AG04449 (cell line): Measurements from ENCODE around the gene ABCB11.

Source experiments
- CTCF ChIA-PET: fragments of 350-600 bp; formaldehyde crosslinking; extraction: SDS; loops from one replicate; lab custom pipeline; 2021; ENCODE audit warnings: antibody characterized with exemption; lab: Yijun Ruan, JAX
- POLR2A ChIA-PET: fragments of 400-600, 350-600 bp; formaldehyde crosslinking; extraction: SDS; loops from one replicate; lab custom pipeline; 2020; ENCODE audit warnings: antibody characterized with exemption, inconsistent platforms; lab: Yijun Ruan, JAX
- DNase-seq: peaks from one replicate; pipeline ENCODE4 v3.0.0-alpha.2; 2010; ENCODE audit warnings: low read depth, low spot score
- H3K4me3 ChIP-seq: 2 replicates; pipeline ENCODE4 v1.5.1; 2011; ENCODE audit warnings: low read depth, mild to moderate bottlenecking, control low read depth, low read length
- TF ChIP-seq, protein P1 (sequence below): IDR thresholded peaks from one replicate; pipeline ENCODE4 v1.5.1; 2011; ENCODE audit warnings: mild to moderate bottlenecking, moderate library complexity, low read length, control low read depth, inconsistent platforms; ENCODE audit not compliant: insufficient read depth; ENCODE audit errors: missing control alignments

The ABCB11 gene

DNA sequence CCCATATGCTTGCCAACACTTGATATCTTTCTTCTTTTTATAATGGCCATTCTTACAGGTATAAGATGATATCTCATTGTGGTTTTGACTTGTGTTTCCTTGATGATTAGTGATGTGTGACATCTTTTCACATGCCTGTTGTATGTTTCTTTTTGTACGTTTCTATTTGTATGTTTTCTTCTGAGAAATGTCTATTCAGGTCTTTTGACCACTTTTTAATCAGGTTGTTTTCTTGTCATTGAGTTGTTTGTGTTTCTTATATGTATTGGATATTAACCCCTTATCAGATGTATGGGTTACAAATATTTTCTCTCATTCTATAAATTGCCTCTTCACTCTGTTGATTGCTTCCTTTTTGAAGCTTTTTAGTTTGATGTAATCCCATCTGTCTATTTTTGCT is 42.4 kb downstream of the ABCB11 start:
- no peak overlapping the region for H3K4me3 ChIP-seq
- no peak for DNase-seq
- POLR2A ChIA-PET, result no interaction called here
- TF ChIP-seq, protein P1, sequence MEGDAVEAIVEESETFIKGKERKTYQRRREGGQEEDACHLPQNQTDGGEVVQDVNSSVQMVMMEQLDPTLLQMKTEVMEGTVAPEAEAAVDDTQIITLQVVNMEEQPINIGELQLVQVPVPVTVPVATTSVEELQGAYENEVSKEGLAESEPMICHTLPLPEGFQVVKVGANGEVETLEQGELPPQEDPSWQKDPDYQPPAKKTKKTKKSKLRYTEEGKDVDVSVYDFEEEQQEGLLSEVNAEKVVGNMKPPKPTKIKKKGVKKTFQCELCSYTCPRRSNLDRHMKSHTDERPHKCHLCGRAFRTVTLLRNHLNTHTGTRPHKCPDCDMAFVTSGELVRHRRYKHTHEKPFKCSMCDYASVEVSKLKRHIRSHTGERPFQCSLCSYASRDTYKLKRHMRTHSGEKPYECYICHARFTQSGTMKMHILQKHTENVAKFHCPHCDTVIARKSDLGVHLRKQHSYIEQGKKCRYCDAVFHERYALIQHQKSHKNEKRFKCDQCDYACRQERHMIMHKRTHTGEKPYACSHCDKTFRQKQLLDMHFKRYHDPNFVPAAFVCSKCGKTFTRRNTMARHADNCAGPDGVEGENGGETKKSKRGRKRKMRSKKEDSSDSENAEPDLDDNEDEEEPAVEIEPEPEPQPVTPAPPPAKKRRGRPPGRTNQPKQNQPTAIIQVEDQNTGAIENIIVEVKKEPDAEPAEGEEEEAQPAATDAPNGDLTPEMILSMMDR, result no peak
- CTCF ChIA-PET, result no interaction called here

DNA sequence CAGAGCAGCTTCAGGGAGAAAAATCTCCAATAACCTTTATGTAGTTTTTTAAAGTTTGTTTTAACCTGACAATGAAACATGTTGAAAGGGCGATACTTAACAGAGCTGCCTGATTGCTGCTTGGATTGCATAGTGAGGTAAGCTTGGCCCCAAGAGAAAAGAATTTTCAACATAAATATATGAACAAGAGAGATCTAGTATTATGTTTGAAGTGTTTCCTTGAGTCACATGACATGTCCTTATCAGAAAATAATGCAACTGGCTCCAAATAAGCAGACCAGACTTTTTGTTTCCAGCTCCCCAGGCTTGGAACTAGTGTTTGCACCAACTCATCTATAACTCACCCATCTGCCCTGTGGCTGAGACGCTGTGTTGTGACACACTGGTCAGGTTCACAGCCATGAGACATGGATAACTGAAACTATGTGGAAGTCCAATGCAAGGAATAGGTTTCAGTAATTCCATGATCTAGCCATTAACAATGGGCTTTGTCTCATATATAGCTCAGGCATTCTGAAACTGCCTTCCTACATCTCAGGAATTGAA is 44.7 kb downstream of the ABCB11 start:
- TF ChIP-seq, protein P1, result no peak
- ChIA-PET POLR2A (no interaction called here), CTCF (no interaction called here)
- H3K4me3 ChIP-seq, result no peak overlapping the region
- no peak for DNase-seq

DNA sequence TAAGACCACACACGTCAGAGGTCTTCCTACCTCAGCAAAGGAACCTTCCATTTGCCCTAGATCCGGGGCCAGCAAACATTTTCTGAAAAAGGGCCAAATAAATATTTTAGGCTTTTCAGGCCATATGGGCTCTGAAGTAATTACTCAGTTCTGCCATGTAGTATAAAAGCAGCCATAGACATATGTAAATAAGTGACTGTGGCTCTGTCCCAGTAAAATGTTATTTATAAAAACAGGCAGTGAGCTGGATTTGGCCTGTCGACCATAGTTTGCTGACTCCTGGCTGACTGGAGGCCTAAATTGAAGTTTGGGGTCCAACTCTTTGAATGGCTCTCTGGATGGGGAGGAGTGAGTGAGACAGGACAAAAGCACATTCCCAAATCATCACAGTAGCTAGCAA is 49.5 kb downstream of the ABCB11 start:
- no peak for DNase-seq
- TF ChIP-seq, protein P1, result no peak
- no peak overlapping the region for H3K4me3 ChIP-seq
- ChIA-PET CTCF (no interaction called here), POLR2A (no interaction called here)

DNA sequence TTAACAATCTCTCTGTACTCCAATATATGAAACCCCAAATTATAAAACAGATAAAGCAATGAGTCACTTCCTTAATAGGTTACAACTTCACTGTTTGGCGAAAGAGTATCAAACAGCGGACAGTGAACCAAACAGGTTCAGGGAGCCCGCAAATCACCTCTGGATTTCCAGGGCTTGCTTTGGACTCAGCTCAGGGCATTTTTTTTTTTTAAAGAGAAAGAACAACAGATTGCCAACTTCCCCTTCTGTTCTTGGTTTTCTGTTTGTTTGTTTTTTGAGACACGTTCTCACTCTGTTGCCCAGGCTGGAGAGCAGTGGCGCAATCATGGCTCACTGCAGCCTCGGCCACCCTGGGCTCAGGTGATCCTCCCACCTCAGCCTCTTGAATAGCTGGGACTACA is 52.7 kb downstream of the ABCB11 start:
- DNase-seq, result no peak
- H3K4me3 ChIP-seq, result no peak overlapping the region
- TF ChIP-seq, protein P1, result no peak
- ChIA-PET POLR2A (no interaction called here), CTCF (no interaction called here)

DNA sequence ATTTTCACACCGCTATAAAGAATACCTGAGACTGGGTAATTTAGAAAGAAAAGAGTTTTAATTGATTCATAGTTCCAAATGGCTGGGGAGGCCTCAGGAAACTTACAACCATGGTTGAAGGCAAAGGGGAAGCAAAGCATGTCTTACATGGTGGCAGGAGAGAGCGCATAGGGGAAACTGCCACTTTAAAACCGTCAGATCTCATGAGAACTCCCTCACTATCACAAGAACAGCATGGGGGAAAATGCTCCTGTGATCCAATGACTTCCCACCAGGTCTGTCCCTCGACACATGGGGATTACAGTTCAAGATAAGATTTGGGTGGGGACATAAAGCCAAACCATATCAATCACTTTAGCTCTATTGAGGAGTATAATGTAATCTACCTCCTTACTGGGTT is 53.5 kb downstream of the ABCB11 start:
- no peak overlapping the region for H3K4me3 ChIP-seq
- ChIA-PET POLR2A (no interaction called here), CTCF (no interaction called here)
- DNase-seq, result no peak
- TF ChIP-seq, protein P1, result no peak

DNA sequence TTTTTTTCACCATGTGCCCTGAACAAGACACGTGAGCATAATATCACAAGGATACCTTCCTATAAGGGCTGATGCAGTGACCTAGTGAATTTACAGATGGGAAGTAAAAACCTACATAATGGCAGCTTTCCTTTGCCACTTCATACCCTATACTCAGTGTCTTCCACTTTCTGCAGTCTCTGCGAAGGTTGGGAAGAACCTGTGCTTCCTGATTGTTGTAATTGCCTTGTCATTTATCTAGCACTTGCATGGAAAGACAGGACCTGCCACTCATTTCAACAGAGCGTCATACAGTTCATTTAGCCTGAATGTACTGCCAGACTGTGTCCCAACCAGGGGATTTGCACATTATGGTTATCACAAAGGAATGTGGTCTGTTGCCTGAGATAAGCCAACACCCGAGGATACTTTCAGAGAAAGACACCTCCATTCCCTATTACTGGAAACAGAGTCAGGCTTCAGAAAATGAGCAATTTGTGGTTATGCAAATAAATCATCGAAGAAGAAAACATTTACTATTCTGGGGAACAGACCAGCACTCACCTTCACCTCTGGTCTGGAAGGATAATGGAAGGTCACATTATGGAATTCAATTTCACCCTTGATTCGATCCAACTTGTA is 55.0 kb downstream of the ABCB11 start:
- POLR2A ChIA-PET, result no interaction called here
- CTCF ChIA-PET, result no interaction called here
- no peak overlapping the region for H3K4me3 ChIP-seq
- TF ChIP-seq, protein P1, result no peak
- no peak for DNase-seq
